HL-60 (cell line): ENCODE measurements around the gene SRPK2.

Experiments
- DNase-seq, 2 experiments: peaks; one replicate each; pipeline ENCODE4 v3.0.0-alpha.2; 2010 to 2020; ENCODE audit warnings: low read depth in 1 of 2, low spot score in 1 of 2
- H3K27ac ChIP-seq: fragments of 250-450 bp; sonication (Bioruptor Pico); replicated peaks from 2 replicates; pipeline ENCODE4 v1.5.1; 2020; ENCODE audit warnings: mild to moderate bottlenecking, moderate library complexity
- H3K27me3 ChIP-seq: fragments of 250-450 bp; sonication (Bioruptor Pico); 2 replicates; pipeline ENCODE4 v1.5.1; 2021; ENCODE audit warnings: mild to moderate bottlenecking, moderate library complexity; ENCODE audit not compliant: insufficient read depth, poor library complexity, severe bottlenecking
- H3K4me3 ChIP-seq: replicated peaks from 2 replicates; pipeline ENCODE4 v1.5.1; 2011; ENCODE audit warnings: mild to moderate bottlenecking, control low read depth, low read length; ENCODE audit not compliant: insufficient read depth
- CTCF ChIP-seq: IDR thresholded peaks from one replicate; pipeline ENCODE4 v1.5.1; 2011; ENCODE audit warnings: low read length, control low read depth, inconsistent platforms; ENCODE audit not compliant: insufficient read depth
- GABPA ChIP-seq: IDR thresholded peaks from 2 replicates; pipeline ENCODE4 v1.6.1; 2012; ENCODE audit warnings: low read depth
- POLR2AphosphoS5 ChIP-seq: IDR thresholded peaks from 2 replicates; pipeline ENCODE4 v1.6.1; 2012; ENCODE audit warnings: low read depth
- REST ChIP-seq: IDR thresholded peaks from 2 replicates; pipeline ENCODE4 v1.6.1; 2012; ENCODE audit warnings: low read depth; ENCODE audit not compliant: insufficient replicate concordance
- SPI1 ChIP-seq: IDR thresholded peaks from 2 replicates; pipeline ENCODE4 v1.6.1; 2012; ENCODE audit warnings: low read depth, mild to moderate bottlenecking, borderline replicate concordance

The SRPK2 gene

GRCh38 chr7:105399043-105399725 lies 10.5 kb upstream of the SRPK2 start:
- no peaks in the 10 kb centered on the region for H3K27me3 ChIP-seq
- TF ChIP-seq GABPA (no peak), SPI1 (no peak), POLR2AphosphoS5 (no peak), REST (no peak), CTCF (no peak)
- no peak overlapping the region for H3K4me3 ChIP-seq
- no peak for DNase-seq
- H3K27ac ChIP-seq, result no peak overlapping the region

GRCh38 chr7:105396566-105396965 lies 7.8 kb upstream of the SRPK2 start:
- no peak overlapping the region for H3K27ac ChIP-seq
- TF ChIP-seq SPI1 (no peak), REST (no peak), POLR2AphosphoS5 (no peak), CTCF (no peak), GABPA (no peak)
- no peak for DNase-seq
- H3K4me3 ChIP-seq, result no peak overlapping the region
- no peaks in the 10 kb centered on the region for H3K27me3 ChIP-seq

- Histone ChIP-seq H3K27ac (no peak overlapping the region), H3K4me3 (no peak overlapping the region), H3K27me3 (no peaks in the 10 kb centered on the region)
- DNase-seq, result no peak
- no peak for TF ChIP-seq CTCF
- TF ChIP-seq POLR2AphosphoS5, result no peak
- TF ChIP-seq SPI1, result no peak
- no peak for TF ChIP-seq REST
- TF ChIP-seq GABPA, result no peak
These were observed 2.7 kb upstream of the SRPK2 start for GRCh38 chr7:105391429-105391828.
